BLaER1 treated with 17β-estradiol and CSF1 and Interleukin-3, amounts not matched to agents 10 nM and 100 nM (cell line): Measurements from ENCODE around the gene ZNF680.
"Not testable (repeated sequence)": the region's sequence is repeated elsewhere in the genome, so short reads cannot be mapped to it uniquely, and the experiment has no call there.

Source experiments
- H3K27ac ChIP-seq, 11 experiments: shearing (Covaris generic); formaldehyde crosslinking; 2 replicates each; pipeline ENCODE4 v1.8.1; 2022
- H3K27me3 ChIP-seq, 11 experiments: shearing (Covaris generic); formaldehyde crosslinking; 2 replicates each; pipeline ENCODE4 v1.8.1; 2022
- H3K36me3 ChIP-seq, 11 experiments: shearing (Covaris generic); formaldehyde crosslinking; 2 replicates each; pipeline ENCODE4 v1.8.1; 2022
- H3K4me1 ChIP-seq, 10 experiments: shearing (Covaris generic); formaldehyde crosslinking; 2 replicates each; pipeline ENCODE4 v1.8.1; 2022
- H3K4me2 ChIP-seq, 11 experiments: shearing (Covaris generic); formaldehyde crosslinking; 2 replicates each; pipeline ENCODE4 v1.8.1; 2022
- H3K4me3 ChIP-seq, 10 experiments: shearing (Covaris generic); formaldehyde crosslinking; 2 replicates each; pipeline ENCODE4 v1.8.1; 2022
- H3K9ac ChIP-seq, 11 experiments: shearing (Covaris generic); formaldehyde crosslinking; 2 replicates each; pipeline ENCODE4 v1.8.1; 2022
- H3K9me3 ChIP-seq, 11 experiments: shearing (Covaris generic); formaldehyde crosslinking; replicated peaks in 1 of 11; 2 replicates each; pipeline ENCODE4 v1.8.1; 2022
- H4K20me1 ChIP-seq, 11 experiments: shearing (Covaris generic); formaldehyde crosslinking; 2 replicates each; pipeline ENCODE4 v1.8.1; 2022
- Cebpa-rat ChIP-seq, 11 experiments: shearing (Covaris generic); IDR thresholded peaks; 2 replicates each; pipeline ENCODE4 v1.8.1; 2022

Gene ZNF680

GRCh38 chr7:64599359-64599758 lies 36.5 kb upstream of the ZNF680 start:
- Histone ChIP-seq H3K36me3 (no peaks in the 10 kb centered on the region), H3K9me3 (peaks cover 0 to 8% (median 0%) of the 10 kb centered on the region in 11 experiments; a peak in 2 of 22 replicates), H3K4me3 (no peak overlapping the region), H3K27me3 (no peaks in the 10 kb centered on the region), H4K20me1 (no peaks in the 10 kb centered on the region), H3K27ac (no peak overlapping the region), H3K9ac (no peak overlapping the region), H3K4me1 (no peaks in the 10 kb centered on the region), H3K4me2 (no peak overlapping the region)
- no peak for TF ChIP-seq Cebpa-rat (IDR thresholded peaks at IDR 0.05)

- Histone ChIP-seq H3K27ac (no peak overlapping the region), H3K9me3 (peaks cover 14 to 38% (median 24%) of the 10 kb centered on the region in 11 experiments; a peak in 19 of 22 replicates), H4K20me1 (no peaks in the 10 kb centered on the region), H3K27me3 (no peaks in the 10 kb centered on the region), H3K4me3 (no peak overlapping the region), H3K4me1 (no peaks in the 10 kb centered on the region), H3K36me3 (no peaks in the 10 kb centered on the region), H3K9ac (no peak overlapping the region), H3K4me2 (no peak overlapping the region)
- no peak for TF ChIP-seq Cebpa-rat (IDR thresholded peaks at IDR 0.05)
Measured at GRCh38 chr7:64590971-64591370, 28.1 kb upstream of the ZNF680 start.

- H3K9me3 ChIP-seq = peaks cover 14 to 62% (median 46%) of the 10 kb centered on the region in 11 experiments
- TF ChIP-seq Cebpa-rat (IDR thresholded peaks at IDR 0.05) = no peak
- H3K4me1 ChIP-seq = no peaks in the 10 kb centered on the region
- no peak overlapping the region for H3K4me2 ChIP-seq
- H3K4me3 ChIP-seq = no peak overlapping the region
- no peaks in the 10 kb centered on the region for H3K36me3 ChIP-seq
- H3K9ac ChIP-seq = no peak overlapping the region
- no peaks in the 10 kb centered on the region for H3K27me3 ChIP-seq
- no peaks in the 10 kb centered on the region for H4K20me1 ChIP-seq
- H3K27ac ChIP-seq = no peak overlapping the region
Measured at GRCh38 chr7:64581926-64582894, 19.3 kb upstream of the ZNF680 start.

- no peak overlapping the region for H3K9ac ChIP-seq
- no peak overlapping the region for H3K27ac ChIP-seq
- TF ChIP-seq Cebpa-rat (IDR thresholded peaks at IDR 0.05) = no peak
Measured at GRCh38 chr7:64581391-64581790, 18.5 kb upstream of the ZNF680 start.

GRCh38 chr7:64574540-64575099 lies 11.7 kb upstream of the ZNF680 start:
- no peak for TF ChIP-seq Cebpa-rat (IDR thresholded peaks at IDR 0.05)
- Histone ChIP-seq H4K20me1 (no peaks in the 10 kb centered on the region), H3K4me3 (no peak overlapping the region), H3K36me3 (no peaks in the 10 kb centered on the region), H3K27me3 (no peaks in the 10 kb centered on the region), H3K9me3 (peaks cover 47 to 88% (median 78%) of the 10 kb centered on the region in 11 experiments), H3K9ac (no peak overlapping the region), H3K4me2 (no peak overlapping the region), H3K27ac (no peak overlapping the region), H3K4me1 (no peaks in the 10 kb centered on the region)

More at GRCh38 chr7:64581391-64581790, 18.5 kb upstream of the ZNF680 start:
- no peaks in the 10 kb centered on the region for H3K27me3 ChIP-seq
- H3K36me3 ChIP-seq = no peaks in the 10 kb centered on the region
- peaks cover 15 to 62% (median 48%) of the 10 kb centered on the region in 11 experiments for H3K9me3 ChIP-seq
- H3K4me2 ChIP-seq = no peak overlapping the region
- H3K4me1 ChIP-seq = no peaks in the 10 kb centered on the region
- H3K4me3 ChIP-seq = no peak overlapping the region
- H4K20me1 ChIP-seq = no peaks in the 10 kb centered on the region

- H3K4me3 ChIP-seq, H4K20me1 ChIP-seq, H3K27me3 ChIP-seq, H3K36me3 ChIP-seq, H3K4me1 ChIP-seq, H3K4me2 ChIP-seq, H3K27ac ChIP-seq, H3K9ac ChIP-seq: not testable (repeated sequence)
- peaks cover 55 to 87% (median 74%) of the 10 kb centered on the region in 11 experiments for H3K9me3 ChIP-seq
Measured at GRCh38 chr7:64570284-64570605, 7.4 kb upstream of the ZNF680 start.

GRCh38 chr7:64569372-64570283 lies 6.8 kb upstream of the ZNF680 start:
- H3K4me2 ChIP-seq, H3K27me3 ChIP-seq, H3K9ac ChIP-seq, H3K4me3 ChIP-seq, H3K27ac ChIP-seq, H4K20me1 ChIP-seq, H3K36me3 ChIP-seq, H3K4me1 ChIP-seq: not testable (repeated sequence)
- H3K9me3 ChIP-seq = peaks cover 49 to 81% (median 68%) of the 10 kb centered on the region in 11 experiments

GRCh38 chr7:64562256-64562625 lies 630 bp downstream of the ZNF680 start:
- Histone ChIP-seq H3K27ac (peak overlapping the region; percentile 83 to 95 (median 94)), H3K9ac (peak overlapping the region; percentile 84 to 98 (median 92)), H4K20me1 (no peaks in the 10 kb centered on the region), H3K4me3 (peak overlapping the region; percentile 72 to 99 (median 88)), H3K36me3 (peaks cover 36 to 44% (median 43%) of the 10 kb centered on the region in 11 experiments), H3K9me3 (peaks cover 55 to 78% (median 69%) of the 10 kb centered on the region in 11 experiments), H3K4me1 (peaks cover 0 to 9% (median 2%) of the 10 kb centered on the region in 10 experiments; a peak in 6 of 20 replicates), H3K27me3 (no peaks in the 10 kb centered on the region), H3K4me2 (peak overlapping the region; percentile 49 to 83 (median 66))
- TF ChIP-seq Cebpa-rat (IDR thresholded peaks at IDR 0.05) = no peak

GRCh38 chr7:64559206-64559605 lies 3.7 kb downstream of the ZNF680 start:
- Histone ChIP-seq H3K27ac (peak overlapping the region in 2 of 11 experiments; percentile 29 to 44; a peak in 2 of 22 replicates), H3K4me1 (peaks cover 0 to 9% (median 2%) of the 10 kb centered on the region in 10 experiments; a peak in 6 of 20 replicates), H3K9me3 (peaks cover 74 to 87% (median 82%) of the 10 kb centered on the region in 11 experiments), H3K9ac (no peak overlapping the region), H3K4me2 (no peak overlapping the region), H3K27me3 (no peaks in the 10 kb centered on the region), H3K36me3 (peaks cover 63 to 75% (median 73%) of the 10 kb centered on the region in 11 experiments), H4K20me1 (no peaks in the 10 kb centered on the region), H3K4me3 (peak overlapping the region in 2 of 10 experiments; percentile 16 to 35; a peak in 2 of 20 replicates)
- no peak for TF ChIP-seq Cebpa-rat (IDR thresholded peaks at IDR 0.05)
